HG02973 (cell line): ENCODE data around the gene FAM227B.
"Not testable (repeated sequence)": the region's sequence is repeated elsewhere in the genome, so short reads cannot be mapped to it uniquely, and the experiment has no call there.

Source experiments
- ATAC-seq: cut with Tn5 transposase; IDR thresholded peaks from one replicate; pipeline ENCODE4 v1.9.1; 2021; ENCODE audit warnings: moderate library complexity; ENCODE audit not compliant: unreplicated experiment

FAM227B gene, protein sequence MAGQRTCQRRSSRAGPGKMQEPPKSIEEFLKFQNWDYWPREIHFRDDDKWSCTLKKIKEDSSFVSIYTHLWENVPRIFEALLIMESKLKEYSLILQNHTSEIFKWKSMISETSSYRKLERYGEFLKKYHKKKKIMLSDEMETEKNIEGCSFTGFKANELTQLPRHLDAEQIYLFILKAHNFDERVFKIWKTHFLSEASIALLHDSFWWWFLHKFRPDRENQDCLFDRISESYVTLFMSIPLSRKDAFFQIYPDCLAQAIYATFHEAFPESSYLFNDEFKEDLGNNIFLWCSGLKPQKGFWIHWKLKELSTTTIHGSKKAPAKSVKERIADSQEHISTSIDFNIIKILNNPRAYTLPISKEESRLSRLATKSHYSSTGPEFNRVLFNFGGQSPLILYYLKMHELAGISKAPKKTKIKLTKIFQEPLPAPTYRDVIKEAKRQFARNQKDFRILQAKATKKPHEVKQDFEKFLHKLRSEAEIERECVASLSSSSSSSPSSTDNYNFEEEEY

DNA sequence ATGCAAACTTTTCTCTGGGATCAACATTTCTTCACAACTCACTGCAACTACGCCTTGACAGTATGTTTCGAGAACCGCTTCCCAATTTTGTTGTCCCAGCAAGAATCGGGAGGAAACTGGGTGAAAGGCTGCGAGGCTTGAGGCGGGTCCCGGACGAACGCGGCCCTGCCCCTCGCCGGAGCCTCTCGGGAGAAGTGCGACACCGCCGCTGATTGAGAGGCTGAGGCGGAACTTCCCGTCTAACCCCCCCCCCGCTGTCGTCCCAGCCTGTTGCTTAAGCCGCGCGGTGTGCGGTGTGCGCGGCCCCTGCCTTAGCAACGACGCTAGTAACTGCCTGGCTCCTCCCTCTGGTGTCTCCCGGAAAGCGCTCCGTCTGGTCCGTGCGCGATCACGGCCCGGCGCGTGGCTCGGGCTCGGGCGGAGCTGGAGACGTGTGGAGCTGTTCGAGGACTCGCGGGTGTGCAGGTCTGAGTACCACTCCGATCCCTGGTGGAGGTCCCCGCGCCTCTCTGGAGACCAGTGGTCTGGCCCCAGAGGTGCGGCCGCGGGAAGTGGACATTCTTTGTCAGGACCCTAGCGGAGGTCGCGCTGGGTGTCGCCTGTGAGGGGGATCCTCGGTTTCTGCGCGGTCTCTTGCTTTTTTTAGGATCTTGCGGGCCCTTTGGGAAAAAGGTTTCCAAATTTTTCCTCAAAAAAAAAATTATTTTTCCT lies at the start of gene FAM227B, which contains the start of gene DTWD1:
Gene FAM227B, minus strand, starts transcription at position 161 of the 711 bp plus-strand sequence. CDS start 5,647 bp downstream, outside the sequence.
Gene DTWD1, plus strand, starts transcription at position 391 of the 711 bp plus-strand sequence. CDS start 4,120 bp downstream, outside the sequence.
- peak; percentile 97 for ATAC-seq

DNA sequence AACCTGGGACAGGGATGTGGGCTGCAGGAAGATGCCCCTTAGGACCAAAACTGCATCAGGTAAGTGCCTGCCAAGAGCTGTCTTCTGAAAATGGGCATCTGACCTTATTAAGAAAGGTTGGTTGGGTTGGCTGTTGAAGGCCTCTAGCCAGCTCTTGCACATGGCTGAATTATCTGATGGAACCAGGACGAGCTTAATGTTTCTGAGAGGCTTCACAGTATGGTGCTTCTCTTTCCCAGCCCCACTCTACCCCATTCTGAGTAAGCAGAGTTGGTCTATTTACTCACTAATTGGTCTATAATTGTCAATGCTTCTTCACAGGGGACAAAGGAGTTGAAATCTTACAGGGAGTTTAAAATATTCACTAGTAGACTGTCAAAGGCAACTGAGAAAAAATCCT lies 48.7 kb upstream of the FAM227B start:
- ATAC-seq = no peak

DNA sequence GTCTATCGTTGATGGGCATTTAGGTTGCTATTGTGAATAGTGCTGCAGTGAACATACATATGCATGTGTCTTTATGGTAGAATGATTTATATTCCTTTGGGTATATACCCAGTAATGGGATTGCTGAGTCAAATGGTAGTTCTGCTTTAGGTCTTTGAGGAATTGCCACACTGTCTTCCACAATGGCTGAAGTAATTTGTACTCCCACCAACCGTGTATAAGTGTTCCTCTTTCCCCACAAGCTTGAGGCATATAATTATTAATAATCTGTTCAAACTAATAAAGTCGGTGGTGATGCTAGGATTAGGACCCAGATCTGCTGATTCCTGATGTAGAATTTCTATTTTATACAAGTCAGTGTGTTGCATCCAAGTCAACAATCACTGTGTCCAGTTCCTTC lies 45.9 kb upstream of the FAM227B start:
- ATAC-seq = not testable (repeated sequence)

DNA sequence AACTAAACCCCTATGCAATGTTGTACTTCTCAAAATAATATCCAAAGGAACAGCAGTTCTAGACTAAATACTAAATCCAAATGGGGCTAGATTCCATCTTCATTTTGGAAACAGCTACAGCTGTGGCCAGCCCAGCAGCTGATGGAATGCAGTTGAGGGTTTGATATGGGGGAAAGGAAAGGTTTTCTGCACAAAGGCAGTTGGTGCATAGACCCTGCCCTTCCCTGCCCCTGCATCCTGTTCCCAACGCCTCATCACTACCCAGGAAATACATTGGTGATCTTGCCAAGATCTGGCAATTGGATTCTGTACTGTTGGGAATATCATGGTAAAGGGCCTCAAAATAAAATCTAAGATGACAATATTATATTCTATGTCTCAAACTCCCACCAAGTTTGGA lies 44.1 kb upstream of the FAM227B start:
- ATAC-seq = no peak

DNA sequence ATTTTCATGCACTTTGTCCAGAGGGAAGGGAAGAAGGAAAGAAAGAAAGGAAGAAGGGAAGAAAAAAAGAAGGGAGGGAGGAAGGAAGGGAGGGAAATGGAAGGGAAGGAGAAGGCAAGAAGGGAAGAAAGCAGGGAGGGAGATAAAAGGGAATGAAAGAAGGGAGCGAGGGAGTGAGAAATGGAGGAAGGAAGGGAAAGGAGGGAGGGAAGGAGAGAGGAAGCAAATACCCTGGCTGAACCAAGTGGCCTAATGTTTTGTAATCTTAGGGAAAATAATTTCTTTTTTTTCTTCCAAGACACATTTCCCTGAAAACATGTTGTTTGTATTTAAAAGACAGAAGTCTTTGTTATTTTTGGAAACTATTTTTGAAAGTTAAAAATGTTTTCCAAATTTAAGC lies 36.1 kb upstream of the FAM227B start:
- ATAC-seq = no peak

DNA sequence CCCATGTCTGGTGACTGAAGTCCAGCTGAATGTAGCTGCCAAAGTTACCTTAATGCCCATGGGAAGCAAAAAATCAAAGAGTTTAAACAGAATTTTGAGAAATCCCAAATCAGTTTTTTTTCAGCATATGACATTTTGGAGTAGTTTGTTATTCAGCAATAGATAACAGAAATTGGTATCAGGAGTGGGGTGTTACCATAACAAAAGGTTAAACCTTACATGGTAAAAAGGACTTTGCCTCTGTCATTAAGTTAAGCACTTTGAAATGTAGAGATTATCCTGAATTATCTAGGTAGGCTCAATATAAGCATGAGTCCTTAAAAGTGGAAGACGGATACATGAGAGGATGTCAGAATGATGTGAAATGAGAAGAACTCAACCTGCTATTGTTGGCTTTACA lies 32.3 kb upstream of the FAM227B start:
- no peak for ATAC-seq

DNA sequence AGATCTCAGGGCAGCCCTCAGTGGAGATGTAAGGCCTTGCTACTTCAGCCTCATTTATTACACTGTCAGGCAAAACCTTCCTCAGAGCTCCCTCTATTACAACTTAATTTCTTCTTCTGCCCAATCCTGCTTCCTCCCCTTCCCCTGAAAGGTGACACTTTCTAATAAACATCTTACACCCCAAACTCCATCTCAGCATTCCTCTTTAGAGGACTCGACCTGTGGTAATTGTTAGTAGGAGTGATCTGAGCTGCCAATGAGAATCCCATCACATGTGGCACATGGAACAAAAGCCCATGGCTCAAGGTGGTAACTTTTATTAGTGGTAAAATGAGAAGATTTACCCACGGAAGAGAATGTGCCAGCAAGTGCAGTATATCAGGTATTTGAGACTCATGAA lies 30.1 kb upstream of the FAM227B start:
- no peak for ATAC-seq

DNA sequence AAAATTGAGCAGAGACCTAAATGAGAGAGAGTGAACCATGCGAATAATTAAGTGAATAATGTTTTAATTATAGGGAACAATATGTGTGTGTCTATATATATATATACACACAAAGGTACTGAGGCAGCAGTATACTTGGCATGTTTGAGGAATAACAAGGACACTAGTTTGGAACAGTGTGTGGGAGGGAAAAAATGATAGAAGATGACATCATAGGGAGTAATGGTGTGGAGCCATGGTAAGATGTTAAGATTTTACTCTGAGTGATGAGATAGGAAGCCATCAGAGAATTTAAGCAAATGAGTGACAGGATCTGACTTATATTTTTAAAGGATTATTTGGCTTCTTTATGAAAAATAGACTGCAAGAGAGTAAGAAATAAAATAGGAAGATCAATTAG lies 29.4 kb upstream of the FAM227B start:
- no peak for ATAC-seq

DNA sequence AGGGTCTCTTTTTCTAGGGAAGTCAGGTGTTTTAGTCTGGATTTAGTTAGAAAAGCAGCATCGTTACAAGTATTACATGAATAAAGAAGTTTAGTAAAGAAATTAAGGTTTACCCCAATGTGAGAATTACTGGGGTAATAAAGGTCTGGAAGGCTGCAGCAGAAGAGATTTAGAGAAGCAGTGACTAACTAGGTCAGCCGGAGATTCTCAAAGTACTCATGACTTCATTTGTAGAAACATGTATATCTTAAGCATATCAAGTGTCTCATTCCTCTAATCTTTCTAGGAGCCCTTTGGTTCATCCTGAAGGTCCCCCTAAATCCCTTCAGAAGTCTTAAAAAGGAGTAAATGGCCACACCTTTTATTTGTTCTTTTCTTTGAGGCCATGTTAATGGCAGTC lies 26.3 kb upstream of the FAM227B start:
- no peak for ATAC-seq

DNA sequence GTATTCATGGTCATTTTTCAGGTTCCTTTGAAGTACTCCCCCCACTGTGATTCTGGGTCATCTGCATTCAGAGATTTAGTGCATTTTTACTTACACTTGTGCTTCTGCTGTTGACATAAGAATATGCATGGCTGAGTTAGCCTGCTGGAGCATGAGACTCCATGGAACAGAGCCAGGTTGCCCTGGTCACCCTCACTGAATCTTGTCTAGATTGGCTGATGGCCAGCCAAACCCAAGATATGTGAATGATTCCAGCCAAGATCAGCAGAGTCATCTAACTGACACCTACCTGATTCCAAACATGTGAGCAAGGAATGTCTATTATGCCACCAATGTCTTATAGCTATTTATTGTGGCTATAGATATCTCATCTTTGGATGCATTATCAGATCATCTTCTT lies 25.3 kb upstream of the FAM227B start:
- no peak for ATAC-seq

DNA sequence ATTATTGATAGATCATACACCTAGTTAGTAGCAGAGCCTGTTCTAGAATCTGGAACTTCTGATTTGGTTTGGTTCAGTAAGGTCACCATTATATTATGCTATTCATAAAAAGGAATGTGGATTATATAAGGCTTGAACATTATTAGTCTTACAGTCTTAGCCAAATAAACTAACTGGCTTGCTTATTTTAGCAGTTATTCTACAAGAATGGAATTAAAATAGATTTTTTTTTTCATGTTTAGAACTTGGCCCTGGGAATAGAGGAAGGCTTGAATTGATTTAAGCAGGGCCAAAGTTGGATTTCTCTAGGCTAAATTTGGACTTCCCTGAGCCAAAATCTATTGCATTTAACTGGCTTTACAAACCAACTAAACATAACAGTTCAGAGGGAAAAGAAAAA lies 24.7 kb upstream of the FAM227B start:
- ATAC-seq = no peak

DNA sequence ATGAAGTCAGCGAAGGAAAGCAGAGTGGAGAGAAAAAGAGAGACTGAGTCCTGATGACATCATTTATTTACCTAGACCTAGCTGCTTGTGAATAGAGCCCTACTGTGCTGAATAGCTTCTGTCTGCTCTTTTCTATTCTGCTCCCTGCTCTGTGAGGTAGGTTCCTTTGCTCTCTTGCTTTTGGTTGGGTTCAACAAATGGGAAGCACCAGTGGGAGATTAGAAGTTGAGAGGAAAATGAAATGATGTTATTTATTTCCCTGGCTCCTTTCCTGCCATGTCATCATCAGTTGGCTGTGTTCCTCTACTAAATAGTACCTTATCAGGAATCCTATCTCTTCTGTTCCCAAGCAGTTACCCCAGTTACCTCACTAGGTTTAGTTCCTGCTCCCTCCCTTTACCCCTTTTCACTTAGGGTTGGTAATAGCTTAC lies 23.8 kb upstream of the FAM227B start:
- no peak for ATAC-seq

DNA sequence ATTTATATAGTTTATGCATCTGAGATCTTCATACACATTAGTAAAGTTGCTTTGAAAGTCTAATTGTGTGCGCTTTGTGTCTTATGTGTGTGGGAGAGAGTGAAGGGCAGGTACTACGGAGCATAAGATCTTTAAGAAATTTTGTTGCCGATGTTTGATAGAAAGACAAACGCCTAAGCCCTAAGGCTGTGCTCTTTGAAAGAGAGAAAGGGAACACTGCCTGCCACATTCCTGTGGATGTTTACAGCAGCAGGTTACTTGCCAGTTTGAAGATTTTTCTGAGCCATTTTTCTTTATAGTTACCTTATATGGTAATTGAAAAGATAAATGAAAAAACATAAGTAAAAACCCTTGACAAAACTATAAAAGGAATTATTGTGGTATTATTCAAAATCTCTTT lies 17.2 kb upstream of the FAM227B start:
- no peak for ATAC-seq

DNA sequence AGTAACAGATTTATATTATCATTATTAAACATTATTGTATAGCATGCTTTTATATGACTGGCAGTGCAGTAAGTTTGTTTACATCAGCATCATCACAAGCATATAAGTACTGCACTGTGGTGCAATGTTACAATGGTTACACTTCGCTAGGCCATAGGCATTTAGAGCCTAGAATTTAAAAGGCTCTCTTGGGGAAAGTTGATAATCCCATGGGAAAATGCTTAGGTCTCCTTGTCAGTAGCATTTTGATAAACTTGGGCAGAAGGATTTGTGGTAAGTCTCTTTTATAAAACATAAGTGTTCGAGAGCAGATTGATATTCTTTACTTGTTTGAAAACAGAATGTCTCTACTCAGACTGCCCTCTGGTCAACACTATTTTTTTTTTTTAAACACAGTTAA lies 7.8 kb upstream of the FAM227B start:
- no peak for ATAC-seq

DNA sequence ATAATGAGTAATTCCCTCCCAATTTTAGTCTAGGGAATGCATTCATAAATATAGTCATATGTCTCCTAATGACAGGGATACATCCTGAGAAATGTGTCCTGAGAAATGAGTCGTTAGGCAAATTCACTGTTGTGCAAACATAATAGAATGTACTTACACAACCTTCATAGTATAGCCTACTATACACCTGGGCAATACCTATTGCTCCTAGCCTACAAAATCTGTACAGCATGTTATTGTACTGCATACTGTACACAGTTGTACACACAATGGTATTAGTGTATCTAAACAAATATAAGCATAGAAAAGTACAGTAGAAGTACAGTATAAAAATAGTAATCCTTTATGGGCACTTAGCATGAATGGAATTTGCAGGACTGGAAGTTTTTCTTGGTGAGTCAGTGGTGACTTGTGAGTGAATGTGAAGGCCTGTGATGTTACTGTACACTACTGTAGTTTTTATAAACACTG lies 6.8 kb upstream of the FAM227B start:
- ATAC-seq = no peak

DNA sequence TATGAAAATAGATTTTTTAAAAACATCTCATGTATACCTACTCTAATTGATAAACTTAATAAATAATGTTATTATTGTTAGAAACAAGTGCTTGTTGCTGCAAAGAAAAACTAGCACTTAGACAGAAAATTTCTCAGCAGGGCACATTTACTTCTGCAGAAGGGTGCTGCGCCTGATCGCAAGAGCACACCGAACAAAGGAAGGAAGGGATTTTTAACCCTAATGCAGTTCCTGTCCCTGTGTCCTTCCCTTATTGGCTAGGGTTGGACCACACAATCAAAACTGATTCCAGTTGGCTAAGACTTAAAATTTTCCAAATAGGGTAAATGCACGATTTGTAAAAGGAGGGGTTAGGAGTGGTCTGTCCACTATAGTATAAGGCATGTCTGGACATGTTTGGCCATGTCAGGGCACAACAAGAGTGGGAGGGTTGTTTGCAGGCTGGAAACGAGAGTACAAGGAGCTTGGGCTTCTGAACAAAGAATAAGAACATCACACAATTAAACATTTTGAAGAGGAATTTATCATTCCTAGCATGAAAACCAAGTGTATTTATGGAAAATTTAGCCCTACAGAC lies 4.9 kb upstream of the FAM227B start:
- ATAC-seq = no peak

DNA sequence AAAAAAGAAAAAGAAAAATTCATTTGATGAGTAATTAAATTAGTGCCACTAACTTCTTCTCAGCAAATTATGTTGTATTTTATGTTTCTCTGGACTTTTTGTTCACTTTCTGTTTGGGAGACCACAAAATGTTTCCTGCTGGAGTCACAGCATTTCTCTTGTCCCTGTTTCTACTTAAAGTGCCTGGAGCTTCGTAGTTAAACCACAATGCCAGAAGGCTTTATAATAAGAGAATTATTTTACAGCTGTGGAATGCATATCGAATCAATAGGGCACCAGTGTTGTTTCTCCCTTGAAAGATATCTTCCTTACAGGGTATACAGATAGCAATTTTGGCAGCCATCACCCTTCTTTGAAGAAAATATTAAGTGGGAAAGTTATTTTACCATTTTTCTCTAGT lies 3.4 kb upstream of the FAM227B start:
- no peak for ATAC-seq

DNA sequence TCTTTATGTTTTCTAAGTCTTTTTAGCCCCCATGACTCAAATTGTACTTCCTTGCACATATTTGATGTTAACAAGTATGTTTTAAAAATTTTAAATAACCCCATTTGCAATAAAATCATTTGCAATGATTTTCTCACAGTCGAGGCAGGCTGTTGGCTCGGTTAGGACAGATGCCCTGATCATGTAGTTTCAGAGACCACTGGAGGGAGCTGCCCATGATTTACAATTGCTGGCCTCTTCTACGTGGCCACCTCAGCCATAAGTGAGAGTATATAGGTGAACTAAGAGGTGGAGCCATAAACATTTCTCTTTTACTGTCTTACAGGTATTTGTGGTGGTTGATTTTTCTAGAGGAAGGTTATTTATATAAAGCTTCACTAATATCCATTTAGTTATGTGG lies 1.9 kb upstream of the FAM227B start:
- no peak for ATAC-seq

DNA sequence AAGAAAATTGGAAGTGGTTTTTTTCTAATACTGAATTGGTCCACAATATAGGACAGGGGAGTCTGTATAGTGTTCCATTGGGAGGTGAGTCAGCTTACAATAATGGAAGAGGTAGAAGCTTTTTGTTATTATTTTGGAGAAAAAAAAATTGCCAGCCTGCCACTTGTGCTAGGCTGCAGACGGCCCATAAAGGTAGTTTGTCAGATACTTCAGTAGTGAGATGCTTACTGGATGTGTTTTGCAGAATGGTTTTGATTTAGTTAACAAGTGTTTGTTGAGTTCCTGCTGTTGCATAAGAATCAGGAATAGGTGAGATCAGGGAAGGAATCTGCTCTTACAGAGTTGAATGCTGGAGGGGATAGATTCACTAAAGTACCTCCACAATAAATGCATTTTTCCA lies 1.3 kb upstream of the FAM227B start:
- ATAC-seq = no peak

DNA sequence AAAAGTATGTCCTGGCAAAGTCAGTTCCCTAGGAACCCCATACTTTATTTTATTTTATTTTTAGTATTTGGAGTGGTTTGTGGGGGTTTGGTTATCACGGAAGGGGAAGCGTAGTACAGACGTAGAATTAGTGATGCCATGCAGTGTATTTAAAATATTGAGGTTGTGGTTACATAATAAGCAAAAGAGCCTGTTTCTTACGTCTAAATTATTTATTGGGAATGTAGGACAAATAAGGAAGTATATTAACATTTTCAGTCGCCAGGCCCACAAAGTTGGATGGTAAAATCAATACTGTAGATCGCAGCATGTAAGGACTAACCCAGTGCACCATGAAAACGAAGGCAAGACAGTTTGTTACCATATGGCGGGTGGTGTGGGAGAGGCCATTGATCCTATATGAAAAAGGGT lies 788 bp upstream of the FAM227B start:
- ATAC-seq = no peak

DNA sequence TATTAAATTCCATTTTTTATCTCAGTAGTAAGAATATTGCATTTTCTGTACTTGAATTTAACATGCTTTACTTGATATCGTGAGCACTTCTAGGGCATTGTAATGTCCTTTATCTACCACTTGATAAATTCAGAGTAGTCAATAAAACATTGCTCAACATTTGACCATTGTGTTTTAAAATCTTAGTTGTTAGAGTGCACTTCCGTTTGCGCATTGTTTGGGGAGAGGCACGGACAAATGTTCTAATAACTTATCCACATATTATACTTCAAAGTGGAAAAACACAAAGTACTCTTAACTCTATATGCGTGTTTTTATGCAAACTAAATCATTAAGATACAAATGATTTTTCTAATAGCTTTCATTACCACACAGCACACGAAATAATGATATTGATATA lies 419 bp downstream of the FAM227B start:
- no peak for ATAC-seq

DNA sequence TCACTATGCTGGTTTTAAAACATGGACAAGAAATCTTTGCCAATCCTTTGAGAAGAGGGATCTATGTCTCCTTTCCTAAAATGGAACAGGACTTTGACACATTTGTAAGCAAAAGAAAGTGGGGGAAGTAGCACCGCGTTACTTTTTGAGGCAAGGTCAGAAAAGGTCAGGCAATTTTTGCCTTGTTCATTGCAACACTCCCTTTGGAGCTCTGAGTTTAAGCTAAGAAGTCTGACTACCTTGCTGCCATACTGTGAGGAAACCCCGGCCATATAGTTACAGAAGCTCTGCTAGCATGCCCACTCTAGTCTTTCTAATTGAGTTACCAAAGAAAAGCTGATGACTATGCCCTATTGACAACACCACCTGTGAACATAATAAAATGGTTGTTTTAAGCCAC lies 1.4 kb downstream of the FAM227B start:
- ATAC-seq = no peak
